ENCODE measurements around the gene BPTF. TPM values are rescaled to one million over a fixed set of nuclear protein-coding genes. Genes with fewer than 3 reads are reported as not detected.
"Not testable (repeated sequence)": the region's sequence is repeated elsewhere in the genome, so short reads cannot be mapped to it uniquely, and the experiment has no call there.

Gene BPTF
- total RNA-seq, 1 donor from 2014 or later: 40.8 TPM

- no peak for DNase-seq (ENCODE audit: low read depth)
Observed at GRCh38 chr17:67884741-67885140, 59.4 kb downstream of the BPTF start.

- DNase-seq (ENCODE audit: low read depth): peak; percentile 53
Observed at GRCh38 chr17:67891481-67892119, 66.3 kb downstream of the BPTF start.

- DNase-seq (ENCODE audit: low read depth): no peak
Observed at GRCh38 chr17:67902511-67903231, 77.4 kb downstream of the BPTF start.

- not testable (repeated sequence) for DNase-seq (ENCODE audit: low read depth)
Observed at GRCh38 chr17:67905298-67905697, 80.0 kb downstream of the BPTF start.

GRCh38 chr17:67910117-67910803, 85.0 kb downstream of the BPTF start:
- DNase-seq (ENCODE audit: low read depth): not testable (repeated sequence)

GRCh38 chr17:67911059-67911782, 85.9 kb downstream of the BPTF start:
- no peak for DNase-seq (ENCODE audit: low read depth)

- DNase-seq (ENCODE audit: low read depth): no peak
Observed at GRCh38 chr17:67912088-67912487, 86.8 kb downstream of the BPTF start.

GRCh38 chr17:67912656-67913055, 87.4 kb downstream of the BPTF start:
- no peak for DNase-seq (ENCODE audit: low read depth)

- DNase-seq (ENCODE audit: low read depth): no peak
Observed at GRCh38 chr17:67920212-67920611, 94.9 kb downstream of the BPTF start.

GRCh38 chr17:67922503-67922902, 97.2 kb downstream of the BPTF start:
- DNase-seq (ENCODE audit: low read depth): peak; percentile 12

GRCh38 chr17:67928842-67929241, 103.5 kb downstream of the BPTF start:
- not testable (repeated sequence) for DNase-seq (ENCODE audit: low read depth)

- DNase-seq (ENCODE audit: low read depth): no peak
Observed at GRCh38 chr17:67931227-67931626, 105.9 kb downstream of the BPTF start.

- no peak for DNase-seq (ENCODE audit: low read depth)
Observed at GRCh38 chr17:67942810-67943209, 117.5 kb downstream of the BPTF start.

- no peak for DNase-seq (ENCODE audit: low read depth)
Observed at GRCh38 chr17:67944035-67944434, 118.7 kb downstream of the BPTF start.

- no peak for DNase-seq (ENCODE audit: low read depth)
Observed at GRCh38 chr17:67946513-67946912, 121.2 kb downstream of the BPTF start.

- no peak for DNase-seq (ENCODE audit: low read depth)
Observed at GRCh38 chr17:67947325-67947813, 122.1 kb downstream of the BPTF start.

- DNase-seq (ENCODE audit: low read depth): no peak
Observed at GRCh38 chr17:67950945-67951344, 125.6 kb downstream of the BPTF start.

- DNase-seq (ENCODE audit: low read depth): no peak
Observed at GRCh38 chr17:67959510-67959909, 134.2 kb downstream of the BPTF start.

GRCh38 chr17:67960276-67960675, 135.0 kb downstream of the BPTF start:
- not testable (repeated sequence) for DNase-seq (ENCODE audit: low read depth)

- not testable (repeated sequence) for DNase-seq (ENCODE audit: low read depth)
Observed at GRCh38 chr17:67962156-67962555, 136.9 kb downstream of the BPTF start.

- peak; percentile 77 for DNase-seq (ENCODE audit: low read depth)
Observed at GRCh38 chr17:67963145-67963572, 137.9 kb downstream of the BPTF start.

All from myocyte (in vitro differentiated cells).